Tibial artery (tissue), 4 donors: ENCODE results near the gene GNL3.

Experiments
- DNase-seq, 2 donors: peaks; one replicate each; pipeline ENCODE4 v3.0.0-alpha.2; 2019
- H3K27ac ChIP-seq, 2 donors: fragments of 200-600 bp; sonication (generic) in 1 of 2; 1 replicate in 1 of 2; 2 replicates in 1 of 2; pipeline ENCODE4 v1.5.1; 2018 to 2019; ENCODE audit warnings: mild to moderate bottlenecking in 1 of 2
- H3K27me3 ChIP-seq, 2 donors: fragments of 200-600 bp; sonication (generic) in 1 of 2; one replicate each; pipeline versions ENCODE4 v1.5.1 to v1.6.0; 2016 to 2019
- H3K36me3 ChIP-seq, 3 donors: fragments of 200-600 bp; sonication (generic) in 2 of 3; one replicate each; pipeline ENCODE4 v1.5.1; 2016 to 2019; ENCODE audit warnings: mild to moderate bottlenecking in 2 of 3
- H3K4me1 ChIP-seq, 4 donors: fragments of 200-600 bp; sonication (generic) in 2 of 4; 1 replicate in 3 of 4; 2 replicates in 1 of 4; pipeline ENCODE4 v1.5.1; 2016 to 2019
- H3K4me3 ChIP-seq, 2 donors: fragments of 200-600 bp; sonication (generic) in 1 of 2; 1 replicate in 1 of 2; 2 replicates in 1 of 2; pipeline ENCODE4 v1.5.1; 2018 to 2019; ENCODE audit warnings: mild to moderate bottlenecking in 2 of 2
- H3K9me3 ChIP-seq, 3 donors: fragments of 200-600 bp; sonication (generic) in 1 of 3; one replicate each; pipeline ENCODE4 v1.5.1; 2016 to 2019
- intact Hi-C: fragments of 100-400 bp; cut with DNase I; formaldehyde crosslinking; loops from one replicate; pipeline ENCODE4 v1.15.0; 2023; ENCODE audit warnings: low total_unique reads
- TF ChIP-seq, protein P1 (sequence below), 2 experiments: fragments of 200-600 bp in 1 of 2; fragments of 450-650 bp in 1 of 2; IDR thresholded peaks; one replicate each; pipeline ENCODE4 v1.5.1; 2017 to 2019; ENCODE audit warnings: antibody characterized with exemption in 2 of 2, mild to moderate bottlenecking in 1 of 2, moderate library complexity in 1 of 2

Gene GNL3, protein sequence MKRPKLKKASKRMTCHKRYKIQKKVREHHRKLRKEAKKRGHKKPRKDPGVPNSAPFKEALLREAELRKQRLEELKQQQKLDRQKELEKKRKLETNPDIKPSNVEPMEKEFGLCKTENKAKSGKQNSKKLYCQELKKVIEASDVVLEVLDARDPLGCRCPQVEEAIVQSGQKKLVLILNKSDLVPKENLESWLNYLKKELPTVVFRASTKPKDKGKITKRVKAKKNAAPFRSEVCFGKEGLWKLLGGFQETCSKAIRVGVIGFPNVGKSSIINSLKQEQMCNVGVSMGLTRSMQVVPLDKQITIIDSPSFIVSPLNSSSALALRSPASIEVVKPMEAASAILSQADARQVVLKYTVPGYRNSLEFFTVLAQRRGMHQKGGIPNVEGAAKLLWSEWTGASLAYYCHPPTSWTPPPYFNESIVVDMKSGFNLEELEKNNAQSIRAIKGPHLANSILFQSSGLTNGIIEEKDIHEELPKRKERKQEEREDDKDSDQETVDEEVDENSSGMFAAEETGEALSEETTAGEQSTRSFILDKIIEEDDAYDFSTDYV

DNA sequence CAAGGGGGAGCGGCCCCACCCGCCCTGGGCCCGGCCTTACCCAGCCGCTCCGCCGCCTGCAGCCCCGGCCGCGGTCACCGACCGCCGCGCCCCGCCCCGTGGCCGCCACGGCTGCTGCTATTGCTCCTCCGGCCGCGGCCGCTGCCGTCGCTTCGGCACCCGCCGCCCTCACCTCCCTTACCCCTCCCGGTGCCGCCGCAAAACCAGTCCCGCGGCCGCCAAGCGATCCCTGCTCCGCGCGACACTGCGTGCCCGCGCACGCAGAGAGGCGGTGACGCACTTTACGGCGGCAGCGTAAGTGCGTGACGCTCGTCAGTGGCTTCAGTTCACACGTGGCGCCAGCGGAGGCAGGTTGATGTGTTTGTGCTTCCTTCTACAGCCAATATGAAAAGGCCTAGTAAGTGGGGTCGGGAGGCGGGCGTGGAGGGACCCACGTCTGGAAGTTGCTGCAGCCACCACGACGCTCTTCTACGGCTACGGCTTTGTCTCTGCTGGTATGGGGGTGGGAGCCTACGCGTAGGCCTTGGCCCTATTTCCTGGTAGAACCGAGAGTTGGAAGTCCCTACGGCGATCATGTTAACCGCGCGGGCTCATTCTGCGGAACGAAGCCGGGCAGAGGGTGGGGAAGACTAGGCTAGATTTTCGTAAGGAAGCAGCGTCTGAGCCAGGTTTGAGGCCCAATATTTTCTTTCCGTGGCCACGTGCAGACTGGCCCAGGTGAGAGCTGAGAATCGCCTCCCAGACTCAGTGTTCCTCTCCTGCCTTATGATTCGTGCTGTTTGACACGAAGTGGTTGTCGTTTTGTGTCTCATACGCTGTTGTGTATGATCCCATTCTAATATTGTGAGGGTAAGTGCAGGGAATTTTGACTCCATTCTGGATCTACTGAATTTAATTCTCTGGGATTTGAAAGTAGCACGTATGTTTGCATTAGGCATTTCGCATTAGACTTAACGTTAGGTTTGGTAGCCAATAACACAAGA is at the start of gene GNL3, which contains the start of gene PBRM1:
TSS of gene GNL3 (plus strand) at position 324 of the 983 bp plus-strand sequence. CDS start at position 385, 61 bp downstream.
TSS of gene PBRM1 (minus strand) at position 205 of the 983 bp plus-strand sequence.
- Histone ChIP-seq H3K4me3 (peak within 1 kb of the TSS; percentile 71 to 74), H3K4me1 (peaks cover 0 to 53% (median 32%) of the 10 kb centered on the region in 4 donors), H3K9me3 (no peaks in the 10 kb centered on the region), H3K36me3 (peaks cover 38 to 41% (median 40%) of the 10 kb centered on the region in 3 donors), H3K27me3 (no peaks in the 10 kb centered on the region), H3K27ac (peak within 1 kb of the TSS; percentile 90 to 99)
- TF ChIP-seq, protein P1, sequence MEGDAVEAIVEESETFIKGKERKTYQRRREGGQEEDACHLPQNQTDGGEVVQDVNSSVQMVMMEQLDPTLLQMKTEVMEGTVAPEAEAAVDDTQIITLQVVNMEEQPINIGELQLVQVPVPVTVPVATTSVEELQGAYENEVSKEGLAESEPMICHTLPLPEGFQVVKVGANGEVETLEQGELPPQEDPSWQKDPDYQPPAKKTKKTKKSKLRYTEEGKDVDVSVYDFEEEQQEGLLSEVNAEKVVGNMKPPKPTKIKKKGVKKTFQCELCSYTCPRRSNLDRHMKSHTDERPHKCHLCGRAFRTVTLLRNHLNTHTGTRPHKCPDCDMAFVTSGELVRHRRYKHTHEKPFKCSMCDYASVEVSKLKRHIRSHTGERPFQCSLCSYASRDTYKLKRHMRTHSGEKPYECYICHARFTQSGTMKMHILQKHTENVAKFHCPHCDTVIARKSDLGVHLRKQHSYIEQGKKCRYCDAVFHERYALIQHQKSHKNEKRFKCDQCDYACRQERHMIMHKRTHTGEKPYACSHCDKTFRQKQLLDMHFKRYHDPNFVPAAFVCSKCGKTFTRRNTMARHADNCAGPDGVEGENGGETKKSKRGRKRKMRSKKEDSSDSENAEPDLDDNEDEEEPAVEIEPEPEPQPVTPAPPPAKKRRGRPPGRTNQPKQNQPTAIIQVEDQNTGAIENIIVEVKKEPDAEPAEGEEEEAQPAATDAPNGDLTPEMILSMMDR (IDR thresholded peaks at IDR 0.05) = no peak
- DNase-seq = peak; percentile 92 to 97
- intact Hi-C loops = loop anchor here (10.0 kb wide), 1 partner anchor 231 kb away; the partner anchor contains the start of genes NISCH and TNNC1

DNA sequence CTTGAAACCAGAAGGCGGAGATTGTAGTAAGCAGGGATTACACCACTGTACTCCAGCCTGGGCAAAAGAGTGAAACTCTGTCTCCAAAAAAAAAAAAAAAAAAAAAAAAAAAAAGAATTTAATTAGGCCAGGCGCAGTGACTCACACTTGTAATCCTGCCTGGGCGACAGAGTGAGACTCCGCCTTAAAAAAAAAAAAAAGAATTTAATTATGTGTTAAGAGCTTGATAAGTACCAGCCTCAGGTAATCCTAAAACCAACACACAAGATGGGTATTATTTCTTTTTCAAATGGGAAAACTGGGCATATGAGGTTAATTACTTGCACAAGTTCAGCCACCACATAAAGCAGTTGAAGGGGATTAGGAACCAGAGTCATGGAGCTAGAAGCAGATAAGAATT is 49.2 kb upstream of the GNL3 start:
- H3K27me3 ChIP-seq = no peaks in the 10 kb centered on the region
- no peaks in the 10 kb centered on the region for H3K9me3 ChIP-seq
- no peaks in the 10 kb centered on the region for H3K4me1 ChIP-seq
- no peak overlapping the region for H3K27ac ChIP-seq
- intact Hi-C loops = no loop called here
- H3K36me3 ChIP-seq = peaks cover 67 to 90% (median 71%) of the 10 kb centered on the region in 3 donors
- no peak overlapping the region for H3K4me3 ChIP-seq
- no peak for DNase-seq
- TF ChIP-seq, protein P1 (IDR thresholded peaks at IDR 0.05) = no peak

DNA sequence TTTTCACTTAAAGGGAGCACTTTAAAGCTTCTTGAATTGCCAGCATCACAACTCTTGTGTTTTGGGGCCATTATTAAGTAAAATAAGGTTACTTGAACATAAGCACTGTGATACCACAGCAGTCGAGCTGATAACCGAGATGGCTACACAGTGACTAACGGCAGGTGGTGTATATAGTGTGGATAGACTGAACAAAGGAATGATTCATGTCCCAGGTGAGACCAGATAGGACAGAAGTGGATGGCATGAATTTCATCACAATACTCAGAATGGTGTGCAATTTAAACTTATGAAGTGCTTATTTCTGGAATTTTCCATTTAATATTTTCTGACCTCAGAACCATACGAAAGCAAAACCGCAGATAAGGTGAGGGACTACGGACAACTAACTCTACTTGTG is 40.3 kb upstream of the GNL3 start:
- peaks cover 65 to 91% (median 77%) of the 10 kb centered on the region in 3 donors for H3K36me3 ChIP-seq
- TF ChIP-seq, protein P1 (IDR thresholded peaks at IDR 0.05) = no peak
- H3K27ac ChIP-seq = no peak overlapping the region
- intact Hi-C loops = no loop called here
- no peaks in the 10 kb centered on the region for H3K4me1 ChIP-seq
- no peaks in the 10 kb centered on the region for H3K27me3 ChIP-seq
- DNase-seq = no peak
- no peaks in the 10 kb centered on the region for H3K9me3 ChIP-seq
- no peak overlapping the region for H3K4me3 ChIP-seq

DNA sequence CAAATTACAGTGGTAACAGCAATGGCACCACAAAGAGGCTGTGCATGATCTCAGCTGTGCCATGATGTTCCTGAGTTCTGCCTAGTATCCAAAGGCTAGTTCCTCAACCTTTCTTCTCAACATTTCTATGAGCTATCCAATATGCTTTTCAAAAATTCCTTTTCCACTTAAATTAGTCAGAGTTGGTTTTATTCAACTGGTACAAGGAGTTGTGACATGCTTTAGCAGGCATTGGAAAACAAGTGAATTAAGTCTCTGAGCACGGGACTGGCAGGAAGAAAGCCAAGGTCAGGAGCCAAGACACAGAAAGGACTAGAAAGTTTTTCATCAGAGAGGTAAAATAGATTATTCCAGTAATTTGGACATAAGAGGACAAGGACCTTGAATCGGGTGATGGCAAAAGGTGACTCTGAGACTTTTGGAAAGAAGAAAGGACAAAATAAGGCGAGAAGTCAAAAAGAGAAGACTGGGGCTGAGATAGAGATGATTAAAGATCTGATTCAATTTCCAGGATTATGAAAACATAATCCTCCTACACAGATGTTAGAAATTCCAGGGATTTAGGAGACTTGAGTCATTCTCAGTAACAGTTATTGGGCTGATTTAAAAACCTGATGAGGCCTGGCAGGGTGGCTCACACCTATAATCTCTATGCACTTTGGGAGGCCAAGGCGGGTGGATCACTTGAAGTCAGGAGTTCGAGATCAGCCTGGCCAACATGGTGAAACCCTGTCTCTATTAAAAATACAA is 36.2 kb upstream of the GNL3 start:
- no peak for DNase-seq
- Histone ChIP-seq H3K36me3 (peaks cover 67 to 91% (median 76%) of the 10 kb centered on the region in 3 donors), H3K4me1 (no peaks in the 10 kb centered on the region), H3K27me3 (no peaks in the 10 kb centered on the region), H3K27ac (peak overlapping the region; percentile 9 to 23), H3K4me3 (no peak overlapping the region), H3K9me3 (no peaks in the 10 kb centered on the region)
- intact Hi-C loops = no loop called here
- TF ChIP-seq, protein P1 (IDR thresholded peaks at IDR 0.05) = no peak
